GM12878 (cell line): ENCODE results near the gene RPS8. TPM values are rescaled to one million over a fixed set of nuclear protein-coding genes. Genes with fewer than 3 reads are reported as not detected.

Experiments
- ATAC-seq: fragments of 200-7000 bp; cut with Tn5 transposase; 3 replicates; pipeline ENCODE4 v1.9.1; 2020; ENCODE audit warnings: mild to moderate bottlenecking, moderate library complexity
- BruUV-seq: library from RNA; stranded (reverse); fragments of 400-500 nt; replicated peaks from 2 replicates; lab custom pipeline; 2021; lab: Mats Ljungman, UMichigan
- CTCF ChIA-PET: fragments of 300-600 bp; sonication (Branson Sonifier 250); formaldehyde crosslinking; extraction: SDS; loops from one replicate; lab custom pipeline; 2021; ENCODE audit warnings: inconsistent platforms; lab: Yijun Ruan, JAX
- POLR2A ChIA-PET: fragments of 350-600 bp; formaldehyde crosslinking; extraction: SDS; loops from one replicate; lab custom pipeline; 2021; ENCODE audit warnings: inconsistent platforms; lab: Charles Lee
- RAD21 ChIA-PET: fragments of 300-600 bp; sonication (Branson Sonifier 250); formaldehyde crosslinking; loops from one replicate; lab custom pipeline; 2023; ENCODE audit warnings: antibody characterized with exemption; ENCODE audit not compliant: unreplicated experiment; lab: Charles Lee
- SMC1A ChIA-PET: fragments of 300-600 bp; sonication (Branson Sonifier 250); formaldehyde crosslinking; loops from one replicate; lab custom pipeline; 2023; ENCODE audit not compliant: unreplicated experiment, uncharacterized antibody; lab: Charles Lee
- DNase-seq: peaks from one replicate; pipeline ENCODE4 v3.0.0-alpha.2; 2011; ENCODE audit warnings: low read depth, low spot score
- FAIRE-seq: peaks from 3 replicates; lab custom pipeline; 2011; peaks lifted over from hg19 to GRCh38; lab: Jason Lieb, UNC
- H2AFZ ChIP-seq: 2 replicates; pipeline ENCODE4 v1.6.0; 2011; ENCODE audit warnings: low read depth, low read length, control low read depth; ENCODE audit not compliant: control insufficient read depth
- H3K27ac ChIP-seq: 2 replicates; pipeline ENCODE4 v1.5.1; 2011; ENCODE audit warnings: control low read depth; ENCODE audit not compliant: control insufficient read depth, insufficient read depth
- H3K27me3 ChIP-seq, 2 experiments: replicated peaks in 1 of 2; 2 replicates each; pipeline versions ENCODE4 v1.6.0 to v1.6.1; 2011; ENCODE audit warnings: low read length in 1 of 2; ENCODE audit not compliant: control insufficient read depth in 2 of 2, insufficient read depth in 2 of 2
- H3K36me3 ChIP-seq, 2 experiments: 2 replicates each; pipeline ENCODE4 v1.5.1; 2011; ENCODE audit warnings: low read length in 1 of 2; ENCODE audit not compliant: control insufficient read depth in 2 of 2, insufficient read depth in 2 of 2
- H3K4me1 ChIP-seq: 2 replicates; pipeline ENCODE4 v1.6.1; 2011; ENCODE audit warnings: mild to moderate bottlenecking, low read length, moderate library complexity, mixed read lengths; ENCODE audit not compliant: control insufficient read depth, insufficient read depth
- H3K4me2 ChIP-seq: 2 replicates; pipeline ENCODE4 v1.6.0; 2011; ENCODE audit warnings: control low read depth; ENCODE audit not compliant: control insufficient read depth, insufficient read depth
- H3K4me3 ChIP-seq: fragments of 200-600 bp; sonication (generic); 2 replicates; pipeline ENCODE4 v1.5.1; 2016
- H3K79me2 ChIP-seq: 2 replicates; pipeline ENCODE4 v1.6.0; 2011; ENCODE audit warnings: low read length; ENCODE audit not compliant: control insufficient read depth, insufficient read depth
- H3K9ac ChIP-seq: 2 replicates; pipeline ENCODE4 v1.8.0; 2011; ENCODE audit warnings: low read length, control low read depth, mixed read lengths; ENCODE audit not compliant: control insufficient read depth, insufficient read depth
- H3K9me3 ChIP-seq: replicated peaks from 3 replicates; pipeline ENCODE4 v1.5.1; 2011; ENCODE audit warnings: mild to moderate bottlenecking, low read length; ENCODE audit not compliant: control insufficient read depth, insufficient read depth
- H4K20me1 ChIP-seq: 2 replicates; pipeline ENCODE4 v1.6.0; 2011; ENCODE audit not compliant: control insufficient read depth, insufficient read depth
- GABPA ChIP-seq: IDR thresholded peaks from 2 replicates; pipeline ENCODE4 v1.6.1; 2014; ENCODE audit warnings: antibody characterized with exemption, low read depth, mild to moderate bottlenecking, inconsistent platforms
- MXI1 ChIP-seq: fragments of 150-350 bp; IDR thresholded peaks from 2 replicates; pipeline ENCODE4 v1.6.1; 2011; ENCODE audit warnings: low read depth, mild to moderate bottlenecking, inconsistent platforms, low read length, improper control_type of control experiment
- SPI1 ChIP-seq: IDR thresholded peaks from 2 replicates; pipeline ENCODE4 v1.6.1; 2011; ENCODE audit warnings: low read depth, mild to moderate bottlenecking, low read length, moderate library complexity, borderline replicate concordance; ENCODE audit not compliant: insufficient read depth
- WGBS: methylation state at CpG from one replicate; pipeline ENCODE4 v1.1.6; 2016; ENCODE audit warnings: low lambda C conversion rate; ENCODE audit not compliant: insufficient replicate concordance, insufficient coverage; ENCODE audit errors: missing lambda C conversion rate; 5-methylcytosine and 5-hydroxymethylcytosine counted together
- in situ Hi-C: fragments of 300-500 bp; cut with MboI; formaldehyde crosslinking; loops from 9 replicates; pipeline ENCODE4 v1.14.3; 2018; ENCODE audit warnings: mixed read lengths
- intact Hi-C: fragments of 100-400 bp; cut with micrococcal nuclease; formaldehyde crosslinking; loops from one replicate; pipeline ENCODE4 v1.14.2; 2022; ENCODE audit not compliant: unreplicated experiment
- polyA plus RNA-seq, 11 experiments: library from polyadenylated mRNA; depleted of rRNA in 4 of 11; unstranded in 6 of 11; stranded (reverse) in 5 of 11; fragments of >200 nt; fragmentation: Nextera tagmentation in 4 of 11; fragmentation: Illumina TruSeq in 1 of 11; extraction: Ambion mirVana in 4 of 11; extraction: Trizol in 1 of 11; gene quantifications; 1 replicate in 1 of 11; 2 replicates in 10 of 11; pipeline versions ENCODE4 v1.2.1 to v1.2.3, GENCODE V29; 2011 to 2016; ENCODE audit warnings: inconsistent platforms in 2 of 11, missing spikeins in 2 of 11, low read depth in 1 of 11
- total RNA-seq, 4 experiments: library from RNA; depleted of rRNA in 3 of 4; stranded (reverse); fragments of >200 nt in 3 of 4; fragmentation: Illumina TruSeq in 1 of 4; extraction: Trizol in 1 of 4; gene quantifications; 2 replicates each; pipeline versions ENCODE4 v1.2.1 to v1.2.3, GENCODE V29; 2013 to 2021
- TF ChIP-seq, protein P1 (sequence below): IDR thresholded peaks from 2 replicates; pipeline ENCODE4 v1.6.1; 2012; ENCODE audit warnings: low read length, inconsistent platforms

The RPS8 gene
- total and polyA plus RNA-seq, 10 of the 15 experiments (the other 5 are each of a cell fraction or from before 2014, with no cell fraction given), result 1,296 to 3,461 (median 2,877) TPM

DNA sequence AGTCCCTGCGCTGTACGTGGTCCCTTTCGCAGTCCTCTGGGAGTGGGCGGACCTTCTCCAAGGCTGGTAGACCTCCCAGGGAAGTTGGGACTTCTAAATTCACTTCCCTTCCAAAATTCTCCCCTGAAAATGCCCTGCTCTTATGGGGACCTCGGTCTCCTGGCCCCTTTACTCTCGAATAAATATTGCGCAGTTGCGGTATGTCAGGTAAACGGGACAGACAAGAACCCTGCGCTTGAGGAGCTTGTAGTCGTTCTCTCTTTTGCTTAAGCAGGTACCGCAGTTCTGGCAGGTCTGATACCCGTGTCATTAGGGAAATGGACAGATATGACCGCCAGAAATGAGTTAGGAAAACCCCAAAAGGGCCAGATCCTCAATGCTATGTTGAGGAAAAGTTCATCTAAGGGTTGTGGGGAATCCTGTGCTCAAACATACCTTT is 35.1 kb upstream of the RPS8 start:
- ChIA-PET POLR2A (interaction anchor here (0.9 to 1.9 kb wide), 7 partner anchors 10 to 845 kb away, joined by 3 to 8 read pairs (median 4); partner anchors contain the start of genes RNU5D-1 and RPS8), CTCF (interaction anchor here (0.6 to 1.9 kb wide), 8 partner anchors 9 to 483 kb away, joined by 3 to 9 read pairs (median 4); partner anchors contain the start of genes PLK3, RNU5D-1 and RPS8), SMC1A (interaction anchor here (1.0 to 1.2 kb wide), 2 partner anchors 9 to 36 kb away, joined by 3 to 6 read pairs; partner anchors contain the start of gene RNU5D-1), RAD21 (no interaction called here)
- Histone ChIP-seq H3K4me3 (peak overlapping the region; percentile 96), H3K4me2 (peak overlapping the region; percentile 60), H3K27ac (peak overlapping the region; percentile 96), H3K9ac (peak overlapping the region; percentile 83), H3K79me2 (peaks cover 43% of the 10 kb centered on the region), H4K20me1 (no peaks in the 10 kb centered on the region), H2AFZ (peak overlapping the region; percentile 91), H3K9me3 (no peaks in the 10 kb centered on the region), H3K27me3 (no peaks in the 10 kb centered on the region), H3K4me1 (no peaks in the 10 kb centered on the region; the same call in 1 of the 2 replicates), H3K36me3 (peaks cover 2 to 5% of the 10 kb centered on the region in 2 experiments; a peak in 3 of 4 replicates)
- TSS peak; percentile 93 for BruUV-seq
- TF ChIP-seq SPI1 (peak; percentile 23; the same call in 1 of the 2 replicates), GABPA (no peak), MXI1 (no peak)
- TF ChIP-seq, protein P1, sequence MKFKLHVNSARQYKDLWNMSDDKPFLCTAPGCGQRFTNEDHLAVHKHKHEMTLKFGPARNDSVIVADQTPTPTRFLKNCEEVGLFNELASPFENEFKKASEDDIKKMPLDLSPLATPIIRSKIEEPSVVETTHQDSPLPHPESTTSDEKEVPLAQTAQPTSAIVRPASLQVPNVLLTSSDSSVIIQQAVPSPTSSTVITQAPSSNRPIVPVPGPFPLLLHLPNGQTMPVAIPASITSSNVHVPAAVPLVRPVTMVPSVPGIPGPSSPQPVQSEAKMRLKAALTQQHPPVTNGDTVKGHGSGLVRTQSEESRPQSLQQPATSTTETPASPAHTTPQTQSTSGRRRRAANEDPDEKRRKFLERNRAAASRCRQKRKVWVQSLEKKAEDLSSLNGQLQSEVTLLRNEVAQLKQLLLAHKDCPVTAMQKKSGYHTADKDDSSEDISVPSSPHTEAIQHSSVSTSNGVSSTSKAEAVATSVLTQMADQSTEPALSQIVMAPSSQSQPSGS, result no peak
- WGBS, result 3% methylated on average over 14 of the region's 14 CpGs
- intact Hi-C loops, result no loop called here
- peak; percentile 39 for ATAC-seq
- in situ Hi-C loops, result no loop called here
- no peak for FAIRE-seq
- DNase-seq, result no peak
